CD1c-positive myeloid dendritic cell (primary cell): ENCODE measurements around the gene ABCA5.

Experiments used
- DNase-seq: peaks from one replicate; pipeline ENCODE4 v3.0.0-alpha.2; 2016; ENCODE audit errors: extremely low spot score

ABCA5 gene

GRCh38 chr17:69254187-69254586, 72.7 kb downstream of the ABCA5 start:
- no peak for DNase-seq

- DNase-seq, result no peak
Measured at GRCh38 chr17:69250641-69251040, 76.3 kb downstream of the ABCA5 start.

- peak; percentile 70 for DNase-seq
Measured at GRCh38 chr17:69246726-69247375, 80.1 kb downstream of the ABCA5 start.

- no peak for DNase-seq
Measured at GRCh38 chr17:69246202-69246601, 80.7 kb downstream of the ABCA5 start.

GRCh38 chr17:69245617-69246016, 81.3 kb downstream of the ABCA5 start:
- no peak for DNase-seq

GRCh38 chr17:69239611-69240600, 87.0 kb downstream of the ABCA5 start:
- DNase-seq, result no peak

- DNase-seq, result no peak
Measured at GRCh38 chr17:69236946-69237345, 90.0 kb downstream of the ABCA5 start.

- no peak for DNase-seq
Measured at GRCh38 chr17:69236464-69236863, 90.5 kb downstream of the ABCA5 start.

- DNase-seq, result peak; percentile 89
Measured at GRCh38 chr17:69235338-69236058, 91.4 kb downstream of the ABCA5 start.

GRCh38 chr17:69232650-69233049, 94.3 kb downstream of the ABCA5 start:
- DNase-seq, result no peak

GRCh38 chr17:69231521-69231920, 95.4 kb downstream of the ABCA5 start:
- DNase-seq, result no peak

GRCh38 chr17:69230939-69231338, 96.0 kb downstream of the ABCA5 start:
- DNase-seq, result no peak

GRCh38 chr17:69228576-69228975, 98.4 kb downstream of the ABCA5 start, which contains the start of gene ABCA10:
ABCA10 (minus strand) TSS chr17:69228824; CDS start chr17:69225358, 3,466 bp downstream.
- no peak for DNase-seq

GRCh38 chr17:69228018-69228417, 98.9 kb downstream of the ABCA5 start:
- peak; percentile 22 for DNase-seq

- peak; percentile 44 for DNase-seq
Measured at GRCh38 chr17:69227541-69227940, 99.4 kb downstream of the ABCA5 start.

GRCh38 chr17:69223809-69224208, 103.1 kb downstream of the ABCA5 start:
- no peak for DNase-seq

GRCh38 chr17:69222707-69223258, 104.2 kb downstream of the ABCA5 start:
- DNase-seq, result no peak

GRCh38 chr17:69220098-69220497, 106.8 kb downstream of the ABCA5 start:
- DNase-seq, result no peak

- no peak for DNase-seq
Measured at GRCh38 chr17:69218986-69219385, 107.9 kb downstream of the ABCA5 start.

- no peak for DNase-seq
Measured at GRCh38 chr17:69213059-69213813, 113.7 kb downstream of the ABCA5 start.

- DNase-seq, result no peak
Measured at GRCh38 chr17:69208640-69209039, 118.3 kb downstream of the ABCA5 start.
